T-helper 1 cell treated with Interleukin-12 subunit alpha and Interleukin-12 subunit beta and Interleukin-4 antibody, amounts not matched to agents 30 μg/mL and 1 μg/mL, for 36 hours (primary cell): ENCODE data around the gene GTF3A.

Experiments
- H3K27ac Mint-ChIP-seq: one replicate; pipeline ENCODE4 v1.8.0; 2021; ENCODE audit warnings: mild to moderate bottlenecking, mixed read lengths
- H3K27me3 Mint-ChIP-seq: one replicate; pipeline ENCODE4 v1.8.0; 2021; ENCODE audit warnings: low read depth, mixed read lengths
- H3K36me3 Mint-ChIP-seq: one replicate; pipeline ENCODE4 v1.8.0; 2021; ENCODE audit warnings: low read depth, mixed read lengths
- H3K4me1 Mint-ChIP-seq: one replicate; pipeline ENCODE4 v1.8.0; 2021; ENCODE audit warnings: low read depth, mixed read lengths
- H3K4me3 Mint-ChIP-seq: one replicate; pipeline ENCODE4 v1.8.0; 2021; ENCODE audit warnings: mild to moderate bottlenecking, moderate library complexity, mixed read lengths
- H3K9me3 Mint-ChIP-seq: one replicate; pipeline ENCODE4 v1.8.0; 2021; ENCODE audit warnings: mixed read lengths

Gene GTF3A

GRCh38 chr13:27449081-27449603 is 24.7 kb downstream of the GTF3A start:
- Mint-ChIP-seq H3K36me3 (peaks cover 20% of the 10 kb centered on the region), H3K9me3 (no peaks in the 10 kb centered on the region), H3K27me3 (no peaks in the 10 kb centered on the region), H3K27ac (peak overlapping the region; percentile 86), H3K4me3 (peak overlapping the region; percentile 90), H3K4me1 (peaks cover 52% of the 10 kb centered on the region)

GRCh38 chr13:27449936-27450828 is 25.8 kb downstream of the GTF3A start, which contains the start of gene MTIF3:
MTIF3 (minus strand) TSS chr13:27450564; CDS start chr13:27440448, 10,116 bp downstream.
- Mint-ChIP-seq H3K4me1 (peaks cover 50% of the 10 kb centered on the region), H3K4me3 (peak within 1 kb of the TSS; percentile 90), H3K27me3 (no peaks in the 10 kb centered on the region), H3K27ac (peak within 1 kb of the TSS; percentile 86), H3K9me3 (no peaks in the 10 kb centered on the region), H3K36me3 (peaks cover 17% of the 10 kb centered on the region)

GRCh38 chr13:27450921-27451471 is 26.6 kb downstream of the GTF3A start:
- no peaks in the 10 kb centered on the region for H3K27me3 Mint-ChIP-seq
- no peaks in the 10 kb centered on the region for H3K9me3 Mint-ChIP-seq
- peak overlapping the region; percentile 90 for H3K4me3 Mint-ChIP-seq
- peaks cover 16% of the 10 kb centered on the region for H3K36me3 Mint-ChIP-seq
- H3K27ac Mint-ChIP-seq, result peak overlapping the region; percentile 86
- H3K4me1 Mint-ChIP-seq, result peaks cover 51% of the 10 kb centered on the region

- Mint-ChIP-seq H3K4me1 (peaks cover 25% of the 10 kb centered on the region), H3K27me3 (no peaks in the 10 kb centered on the region), H3K27ac (peak overlapping the region; percentile 98), H3K4me3 (peak overlapping the region; percentile 92), H3K36me3 (peaks cover 3% of the 10 kb centered on the region), H3K9me3 (no peaks in the 10 kb centered on the region)
These were observed 31.0 kb downstream of the GTF3A start for GRCh38 chr13:27455331-27455855.

GRCh38 chr13:27461940-27462584 is 37.6 kb downstream of the GTF3A start:
- no peaks in the 10 kb centered on the region for H3K27me3 Mint-ChIP-seq
- H3K36me3 Mint-ChIP-seq, result no peaks in the 10 kb centered on the region
- no peak overlapping the region for H3K27ac Mint-ChIP-seq
- no peak overlapping the region for H3K4me3 Mint-ChIP-seq
- no peaks in the 10 kb centered on the region for H3K9me3 Mint-ChIP-seq
- H3K4me1 Mint-ChIP-seq, result peaks cover 2% of the 10 kb centered on the region

- no peak overlapping the region for H3K27ac Mint-ChIP-seq
- no peaks in the 10 kb centered on the region for H3K9me3 Mint-ChIP-seq
- H3K27me3 Mint-ChIP-seq, result no peaks in the 10 kb centered on the region
- H3K36me3 Mint-ChIP-seq, result no peaks in the 10 kb centered on the region
- peaks cover 2% of the 10 kb centered on the region for H3K4me1 Mint-ChIP-seq
- H3K4me3 Mint-ChIP-seq, result no peak overlapping the region
These were observed 39.1 kb downstream of the GTF3A start for GRCh38 chr13:27463500-27463899.

GRCh38 chr13:27465611-27466010 is 41.2 kb downstream of the GTF3A start:
- H3K9me3 Mint-ChIP-seq, result no peaks in the 10 kb centered on the region
- no peak overlapping the region for H3K27ac Mint-ChIP-seq
- H3K27me3 Mint-ChIP-seq, result no peaks in the 10 kb centered on the region
- peaks cover 2% of the 10 kb centered on the region for H3K4me1 Mint-ChIP-seq
- H3K4me3 Mint-ChIP-seq, result no peak overlapping the region
- no peaks in the 10 kb centered on the region for H3K36me3 Mint-ChIP-seq

- H3K9me3 Mint-ChIP-seq, result no peaks in the 10 kb centered on the region
- H3K27ac Mint-ChIP-seq, result no peak overlapping the region
These were observed 42.1 kb downstream of the GTF3A start for GRCh38 chr13:27466513-27466912.

GRCh38 chr13:27470075-27470820 is 45.8 kb downstream of the GTF3A start:
- Mint-ChIP-seq H3K9me3 (no peaks in the 10 kb centered on the region), H3K4me1 (peaks cover 9% of the 10 kb centered on the region), H3K27ac (no peak overlapping the region), H3K36me3 (no peaks in the 10 kb centered on the region), H3K4me3 (no peak overlapping the region), H3K27me3 (no peaks in the 10 kb centered on the region)

More at GRCh38 chr13:27466513-27466912, 42.1 kb downstream of the GTF3A start:
- Mint-ChIP-seq H3K4me1 (peaks cover 2% of the 10 kb centered on the region), H3K4me3 (no peak overlapping the region), H3K27me3 (no peaks in the 10 kb centered on the region), H3K36me3 (no peaks in the 10 kb centered on the region)

GRCh38 chr13:27472441-27472840 is 48.0 kb downstream of the GTF3A start:
- Mint-ChIP-seq H3K27ac (no peak overlapping the region), H3K4me1 (peaks cover 11% of the 10 kb centered on the region)

GRCh38 chr13:27472941-27473340 is 48.5 kb downstream of the GTF3A start:
- Mint-ChIP-seq H3K4me1 (peaks cover 16% of the 10 kb centered on the region), H3K9me3 (no peaks in the 10 kb centered on the region), H3K27ac (no peak overlapping the region)

More at GRCh38 chr13:27472441-27472840, 48.0 kb downstream of the GTF3A start:
- Mint-ChIP-seq H3K36me3 (no peaks in the 10 kb centered on the region), H3K9me3 (no peaks in the 10 kb centered on the region), H3K27me3 (no peaks in the 10 kb centered on the region), H3K4me3 (no peak overlapping the region)

GRCh38 chr13:27474751-27475268 is 50.4 kb downstream of the GTF3A start:
- no peak overlapping the region for H3K27ac Mint-ChIP-seq
- no peaks in the 10 kb centered on the region for H3K9me3 Mint-ChIP-seq
- no peak overlapping the region for H3K4me3 Mint-ChIP-seq
- no peaks in the 10 kb centered on the region for H3K27me3 Mint-ChIP-seq
- peaks cover 19% of the 10 kb centered on the region for H3K4me1 Mint-ChIP-seq
- no peaks in the 10 kb centered on the region for H3K36me3 Mint-ChIP-seq

More at GRCh38 chr13:27472941-27473340, 48.5 kb downstream of the GTF3A start:
- Mint-ChIP-seq H3K36me3 (no peaks in the 10 kb centered on the region), H3K4me3 (no peak overlapping the region), H3K27me3 (no peaks in the 10 kb centered on the region)

- H3K27ac Mint-ChIP-seq, result peak overlapping the region; percentile 50
- H3K27me3 Mint-ChIP-seq, result no peaks in the 10 kb centered on the region
- H3K4me1 Mint-ChIP-seq, result peaks cover 19% of the 10 kb centered on the region
- no peaks in the 10 kb centered on the region for H3K9me3 Mint-ChIP-seq
- no peak overlapping the region for H3K4me3 Mint-ChIP-seq
- H3K36me3 Mint-ChIP-seq, result no peaks in the 10 kb centered on the region
These were observed 52.7 kb downstream of the GTF3A start for GRCh38 chr13:27476943-27477703.
